Brain microvascular endothelial cell (primary cell): ENCODE measurements around the gene KNDC1.

Source experiments
- DNase-seq: peaks from one replicate; pipeline ENCODE4 v3.0.0-alpha.2; 2020
- H3K27ac ChIP-seq: fragments of 250-450 bp; sonication (Bioruptor Pico); 2 replicates; pipeline ENCODE4 v1.5.1; 2020; ENCODE audit warnings: mild to moderate bottlenecking, moderate library complexity
- H3K27me3 ChIP-seq: fragments of 250-450 bp; sonication (Bioruptor Pico); replicated peaks from 2 replicates; pipeline ENCODE4 v1.5.1; 2020; ENCODE audit warnings: mild to moderate bottlenecking
- H3K36me3 ChIP-seq: fragments of 250-450 bp; sonication (Bioruptor Pico); replicated peaks from 2 replicates; pipeline ENCODE4 v1.5.1; 2020; ENCODE audit warnings: mild to moderate bottlenecking
- H3K4me3 ChIP-seq: 2 replicates; pipeline ENCODE4 v1.5.1; 2011; ENCODE audit warnings: low read depth, mild to moderate bottlenecking, control low read depth, low read length, moderate library complexity
- CTCF ChIP-seq: IDR thresholded peaks from 2 replicates; pipeline ENCODE4 v1.5.1; 2011; ENCODE audit warnings: low read depth, mild to moderate bottlenecking, moderate library complexity, low read length, control low read depth, inconsistent platforms; ENCODE audit errors: missing control alignments
- in situ Hi-C: cut with HindIII; loops from 2 replicates; pipeline ENCODE4 v1.10.0; 2017; ENCODE audit warnings: low sequenced_read_pairs, low pct_ligation_motif_present

The KNDC1 gene

GRCh38 chr10:133189726-133190125, 29.7 kb downstream of the KNDC1 start:
- Histone ChIP-seq H3K36me3 (no peaks in the 10 kb centered on the region), H3K27ac (no peak overlapping the region), H3K27me3 (peaks cover 8% of the 10 kb centered on the region), H3K4me3 (no peak overlapping the region)
- DNase-seq, result no peak
- TF ChIP-seq CTCF, result no peak
- in situ Hi-C loops, result no loop called here

- H3K4me3 ChIP-seq, result no peak overlapping the region
- in situ Hi-C loops, result no loop called here
- TF ChIP-seq CTCF, result no peak
- H3K36me3 ChIP-seq, result no peaks in the 10 kb centered on the region
- H3K27me3 ChIP-seq, result peaks cover 8% of the 10 kb centered on the region
- no peak for DNase-seq
- H3K27ac ChIP-seq, result no peak overlapping the region
These were observed 30.2 kb downstream of the KNDC1 start for GRCh38 chr10:133190225-133190624.

- no peak for TF ChIP-seq CTCF
- in situ Hi-C loops, result no loop called here
- DNase-seq, result no peak
- no peaks in the 10 kb centered on the region for H3K36me3 ChIP-seq
- H3K27me3 ChIP-seq, result peaks cover 5% of the 10 kb centered on the region
- no peak overlapping the region for H3K27ac ChIP-seq
- no peak overlapping the region for H3K4me3 ChIP-seq
These were observed 31.6 kb downstream of the KNDC1 start for GRCh38 chr10:133191651-133192050.

- Histone ChIP-seq H3K36me3 (no peaks in the 10 kb centered on the region), H3K27me3 (no peaks in the 10 kb centered on the region), H3K4me3 (no peak overlapping the region), H3K27ac (no peak overlapping the region)
- DNase-seq, result no peak
- in situ Hi-C loops, result no loop called here
- no peak for TF ChIP-seq CTCF
These were observed 34.1 kb downstream of the KNDC1 start for GRCh38 chr10:133194151-133194550.

GRCh38 chr10:133195096-133195495, 35.1 kb downstream of the KNDC1 start:
- Histone ChIP-seq H3K4me3 (no peak overlapping the region), H3K36me3 (no peaks in the 10 kb centered on the region), H3K27ac (no peak overlapping the region), H3K27me3 (no peaks in the 10 kb centered on the region)
- TF ChIP-seq CTCF, result no peak
- in situ Hi-C loops, result no loop called here
- no peak for DNase-seq

- in situ Hi-C loops, result no loop called here
- Histone ChIP-seq H3K27me3 (no peaks in the 10 kb centered on the region), H3K27ac (no peak overlapping the region), H3K4me3 (no peak overlapping the region), H3K36me3 (no peaks in the 10 kb centered on the region)
- TF ChIP-seq CTCF, result no peak
- no peak for DNase-seq
These were observed 35.6 kb downstream of the KNDC1 start for GRCh38 chr10:133195611-133196010.
